GM23338 (cell line): Measurements from ENCODE around the gene LHFPL4. TPM values are rescaled to one million over a fixed set of nuclear protein-coding genes. Genes with fewer than 3 reads are reported as not detected.

ENCODE experiments used
- ATAC-seq: fragments of 200-7000 bp; cut with Tn5 transposase; 3 replicates; pipeline ENCODE4 v1.9.1; 2020
- DNase-seq: peaks from one replicate; pipeline ENCODE4 v3.0.0-alpha.2; 2015; ENCODE audit warnings: low spot score
- H2AFZ ChIP-seq: fragments of 200-600 bp; sonication (generic); 2 replicates; pipeline ENCODE4 v1.8.0; 2016; ENCODE audit warnings: antibody characterized with exemption, mild to moderate bottlenecking, moderate library complexity
- H3F3A ChIP-seq: fragments of 200-600 bp; sonication (generic); replicated peaks from 2 replicates; pipeline ENCODE4 v1.8.0; 2017; ENCODE audit warnings: antibody characterized with exemption, mixed run types, low read depth
- H3K27ac ChIP-seq: fragments of 200-600 bp; sonication (generic); 2 replicates; pipeline ENCODE4 v1.6.1; 2016; ENCODE audit warnings: low read depth
- H3K27me3 ChIP-seq: fragments of 200-600 bp; sonication (generic); 2 replicates; pipeline ENCODE4 v1.8.0; 2016; ENCODE audit warnings: mild to moderate bottlenecking, mixed run types, moderate library complexity; ENCODE audit not compliant: insufficient read depth
- H3K36me3 ChIP-seq: fragments of 200-600 bp; sonication (generic); 2 replicates; pipeline ENCODE4 v1.8.0; 2016; ENCODE audit warnings: mild to moderate bottlenecking; ENCODE audit not compliant: insufficient read depth
- H3K4me1 ChIP-seq: fragments of 200-600 bp; sonication (generic); 2 replicates; pipeline ENCODE4 v1.8.0; 2016; ENCODE audit warnings: mild to moderate bottlenecking, moderate library complexity; ENCODE audit not compliant: insufficient read depth
- H3K4me2 ChIP-seq: fragments of 200-600 bp; sonication (generic); 2 replicates; pipeline ENCODE4 v1.7.1; 2017; ENCODE audit warnings: mixed run types
- H3K4me3 ChIP-seq: fragments of 200-600 bp; sonication (generic); 2 replicates; pipeline ENCODE4 v1.6.1; 2016; ENCODE audit warnings: mixed run types
- H3K79me2 ChIP-seq: fragments of 200-600 bp; sonication (generic); replicated peaks from 2 replicates; pipeline ENCODE4 v1.8.0; 2017; ENCODE audit warnings: mild to moderate bottlenecking; ENCODE audit not compliant: insufficient read depth
- H3K9me2 ChIP-seq: fragments of 200-600 bp; sonication (generic); 2 replicates; pipeline ENCODE4 v1.8.0; 2017; ENCODE audit not compliant: insufficient read depth
- H4K20me1 ChIP-seq: fragments of 200-600 bp; sonication (generic); replicated peaks from 2 replicates; pipeline ENCODE4 v1.8.0; 2017; ENCODE audit warnings: mild to moderate bottlenecking; ENCODE audit not compliant: insufficient read depth
- H3K27ac Mint-ChIP-seq: 2 replicates; pipeline ENCODE4 v1.8.0; 2020; ENCODE audit warnings: inconsistent platforms, mild to moderate bottlenecking, moderate library complexity, mixed read lengths
- H3K27me3 Mint-ChIP-seq: 3 replicates; pipeline ENCODE4 v1.8.0; 2022; ENCODE audit warnings: low read depth, mild to moderate bottlenecking, moderate library complexity, mixed read lengths, inconsistent platforms; ENCODE audit not compliant: insufficient read depth, poor library complexity
- H3K36me3 Mint-ChIP-seq: 3 replicates; pipeline ENCODE4 v1.8.0; 2021; ENCODE audit warnings: low read depth, mild to moderate bottlenecking, inconsistent platforms, moderate library complexity, mixed read lengths
- H3K4me1 Mint-ChIP-seq: 3 replicates; pipeline ENCODE4 v1.8.0; 2020; ENCODE audit warnings: mild to moderate bottlenecking, inconsistent platforms, mixed read lengths
- H3K4me3 Mint-ChIP-seq: 3 replicates; pipeline ENCODE4 v1.8.0; 2021; ENCODE audit warnings: moderate library complexity, mild to moderate bottlenecking, inconsistent platforms, mixed read lengths
- H3K9me3 Mint-ChIP-seq: 3 replicates; pipeline ENCODE4 v1.8.0; 2020; ENCODE audit warnings: moderate library complexity, mild to moderate bottlenecking, inconsistent platforms, mixed read lengths
- CREB1 ChIP-seq: fragments of 250-450 bp; sonication (Bioruptor Pico); IDR thresholded peaks from 2 replicates; pipeline ENCODE4 v1.5.0; 2020; ENCODE audit warnings: low read depth, mild to moderate bottlenecking, moderate library complexity
- CTCF ChIP-seq, 2 experiments: fragments of 200-600 bp in 1 of 2; sonication (generic) in 1 of 2; conservative IDR thresholded peaks; 2 replicates each; pipeline versions ENCODE4 v1.5.1 to v1.6.1; 2016 to 2017; ENCODE audit warnings: antibody characterized with exemption in 2 of 2, low read depth in 2 of 2, mild to moderate bottlenecking in 2 of 2, moderate library complexity in 1 of 2
- ETS1 ChIP-seq: IDR thresholded peaks from 2 replicates; pipeline ENCODE4 v1.6.1; 2016; ENCODE audit warnings: antibody characterized with exemption
- EZH2 ChIP-seq: fragments of 200-600 bp; sonication (generic); IDR thresholded peaks from one replicate; pipeline ENCODE4 v1.8.0; 2017; ENCODE audit warnings: antibody characterized with exemption, mild to moderate bottlenecking, low read depth; ENCODE audit not compliant: unreplicated experiment
- EZH2phosphoT487 ChIP-seq: fragments of 200-600 bp; sonication (generic); IDR thresholded peaks from one replicate; pipeline ENCODE4 v1.8.1; 2018; ENCODE audit warnings: antibody characterized with exemption; ENCODE audit not compliant: unreplicated experiment
- JUNB ChIP-seq: IDR thresholded peaks from one replicate; pipeline ENCODE4 v1.6.1; 2016; ENCODE audit warnings: antibody characterized with exemption; ENCODE audit not compliant: unreplicated experiment
- NANOG ChIP-seq: IDR thresholded peaks from 2 replicates; pipeline ENCODE4 v1.6.1; 2016; ENCODE audit warnings: antibody characterized with exemption, borderline replicate concordance
- POLR2AphosphoS5 ChIP-seq: IDR thresholded peaks from 2 replicates; pipeline ENCODE4 v1.6.1; 2016; ENCODE audit warnings: antibody characterized with exemption, low read depth
- REST ChIP-seq: IDR thresholded peaks from one replicate; pipeline ENCODE4 v1.6.1; 2018; ENCODE audit warnings: antibody characterized with exemption; ENCODE audit not compliant: unreplicated experiment
- STAT1 ChIP-seq: IDR thresholded peaks from one replicate; pipeline ENCODE4 v1.6.1; 2016; ENCODE audit warnings: antibody characterized with exemption; ENCODE audit not compliant: unreplicated experiment
- ZNF114 ChIP-seq: fragments of 250-450 bp; sonication (Bioruptor Pico); IDR thresholded peaks from 2 replicates; pipeline ENCODE4 v1.5.0; 2020; ENCODE audit warnings: mild to moderate bottlenecking, moderate library complexity
- ZNF331 ChIP-seq: fragments of 250-450 bp; sonication (Bioruptor Pico); IDR thresholded peaks from 2 replicates; pipeline ENCODE4 v1.5.0; 2020; ENCODE audit warnings: low read depth, mild to moderate bottlenecking, moderate library complexity
- ZNF462 ChIP-seq: fragments of 250-450 bp; sonication (Bioruptor Pico); IDR thresholded peaks from 2 replicates; pipeline ENCODE4 v1.5.0; 2020; ENCODE audit warnings: mild to moderate bottlenecking, moderate library complexity
- polyA plus RNA-seq: library from polyadenylated mRNA; unstranded; fragments of >200 nt; fragmentation: Nextera tagmentation; extraction: Ambion mirVana; gene quantifications from 2 replicates; pipeline ENCODE4 v1.2.1, GENCODE V29; 2016
- total RNA-seq: library from RNA; depleted of rRNA; stranded (reverse); fragments of >200 nt; shearing (Covaris generic); gene quantifications from 2 replicates; pipeline ENCODE4 v1.2.3, GENCODE V29; 2014

LHFPL4 gene
- total and polyA plus RNA-seq, 2 experiments from 2014 or later, result 2.3 to 11.5 TPM

DNA sequence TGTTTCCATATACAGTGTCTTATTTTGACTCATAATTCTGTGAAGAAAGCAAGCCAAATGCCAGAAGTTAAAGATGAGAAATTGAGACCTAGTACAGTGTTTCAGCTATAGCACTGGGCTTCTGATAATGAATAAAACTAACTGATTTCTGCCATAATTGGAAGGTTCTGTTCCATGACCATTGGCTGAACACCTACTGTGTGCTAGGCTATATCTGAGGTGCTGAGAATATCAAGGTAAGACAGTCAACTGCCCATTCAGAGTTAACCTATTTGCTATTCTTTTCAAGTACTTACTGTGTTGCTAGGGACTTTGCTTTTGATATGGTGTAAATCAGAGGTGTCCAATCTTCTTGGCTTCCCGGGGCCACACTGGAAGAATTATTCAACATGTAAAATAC lies 73.4 kb downstream of the LHFPL4 start:
- ATAC-seq (no peak), DNase-seq (no peak)
- H3K4me3 Mint-ChIP-seq, result no peak overlapping the region
- Histone ChIP-seq H3K4me3 (no peak overlapping the region), H3K27me3 (no peaks in the 10 kb centered on the region), H2AFZ (no peak overlapping the region), H4K20me1 (peaks cover 40% of the 10 kb centered on the region), H3K4me1 (no peaks in the 10 kb centered on the region), H3F3A (peaks cover 12% of the 10 kb centered on the region), H3K79me2 (no peaks in the 10 kb centered on the region), H3K36me3 (peaks cover 28% of the 10 kb centered on the region), H3K27ac (no peak overlapping the region), H3K9me2 (no peaks in the 10 kb centered on the region), H3K4me2 (no peak overlapping the region)
- H3K4me1 Mint-ChIP-seq, result no peaks in the 10 kb centered on the region
- H3K9me3 Mint-ChIP-seq, result no peaks in the 10 kb centered on the region
- no peak overlapping the region for H3K27ac Mint-ChIP-seq
- H3K27me3 Mint-ChIP-seq, result peaks cover 9% of the 10 kb centered on the region
- peaks cover 64% of the 10 kb centered on the region for H3K36me3 Mint-ChIP-seq
- TF ChIP-seq CTCF (conservative IDR thresholded peaks at IDR 0.05; ENCODE audit: low read depth in 2 of 2) (no peak), ZNF331 (CRISPR knock-in tag) (no peak), NANOG (no peak), POLR2AphosphoS5 (no peak), EZH2phosphoT487 (no peak), REST (no peak), ETS1 (no peak), ZNF462 (no peak), ZNF114 (CRISPR knock-in tag) (no peak), JUNB (no peak), EZH2 (no peak), CREB1 (no peak), STAT1 (no peak)
